T-helper 1 cell treated with Interleukin-12 subunit alpha and Interleukin-12 subunit beta and Interleukin-4 antibody, amounts not matched to agents 30 μg/mL and 1 μg/mL, for 36 hours (primary cell): ENCODE results near the gene CERK.

Source experiments
- H3K27ac Mint-ChIP-seq: one replicate; pipeline ENCODE4 v1.8.0; 2021; ENCODE audit warnings: mild to moderate bottlenecking, mixed read lengths
- H3K27me3 Mint-ChIP-seq: one replicate; pipeline ENCODE4 v1.8.0; 2021; ENCODE audit warnings: low read depth, mixed read lengths
- H3K36me3 Mint-ChIP-seq: one replicate; pipeline ENCODE4 v1.8.0; 2021; ENCODE audit warnings: low read depth, mixed read lengths
- H3K4me1 Mint-ChIP-seq: one replicate; pipeline ENCODE4 v1.8.0; 2021; ENCODE audit warnings: low read depth, mixed read lengths
- H3K4me3 Mint-ChIP-seq: one replicate; pipeline ENCODE4 v1.8.0; 2021; ENCODE audit warnings: mild to moderate bottlenecking, moderate library complexity, mixed read lengths
- H3K9me3 Mint-ChIP-seq: one replicate; pipeline ENCODE4 v1.8.0; 2021; ENCODE audit warnings: mixed read lengths

Gene CERK

GRCh38 chr22:46723882-46724281 lies 14.2 kb downstream of the CERK start:
- H3K27me3 Mint-ChIP-seq = no peaks in the 10 kb centered on the region
- no peaks in the 10 kb centered on the region for H3K9me3 Mint-ChIP-seq
- H3K27ac Mint-ChIP-seq = no peak overlapping the region
- H3K4me3 Mint-ChIP-seq = no peak overlapping the region
- H3K4me1 Mint-ChIP-seq = peaks cover 2% of the 10 kb centered on the region
- H3K36me3 Mint-ChIP-seq = peaks cover 14% of the 10 kb centered on the region

- no peak overlapping the region for H3K4me3 Mint-ChIP-seq
- H3K4me1 Mint-ChIP-seq = peaks cover 4% of the 10 kb centered on the region
- H3K9me3 Mint-ChIP-seq = no peaks in the 10 kb centered on the region
- H3K27ac Mint-ChIP-seq = no peak overlapping the region
- H3K36me3 Mint-ChIP-seq = peaks cover 29% of the 10 kb centered on the region
- H3K27me3 Mint-ChIP-seq = no peaks in the 10 kb centered on the region
Observed at GRCh38 chr22:46721501-46722085, 16.5 kb downstream of the CERK start.

- Mint-ChIP-seq H3K27me3 (no peaks in the 10 kb centered on the region), H3K36me3 (peaks cover 29% of the 10 kb centered on the region), H3K27ac (no peak overlapping the region), H3K9me3 (no peaks in the 10 kb centered on the region), H3K4me3 (no peak overlapping the region), H3K4me1 (peaks cover 4% of the 10 kb centered on the region)
Observed at GRCh38 chr22:46719921-46720320, 18.1 kb downstream of the CERK start.

- H3K9me3 Mint-ChIP-seq = no peaks in the 10 kb centered on the region
- peaks cover 49% of the 10 kb centered on the region for H3K36me3 Mint-ChIP-seq
- peaks cover 2% of the 10 kb centered on the region for H3K4me1 Mint-ChIP-seq
- H3K4me3 Mint-ChIP-seq = no peak overlapping the region
- no peak overlapping the region for H3K27ac Mint-ChIP-seq
- no peaks in the 10 kb centered on the region for H3K27me3 Mint-ChIP-seq
Observed at GRCh38 chr22:46714550-46714949, 23.5 kb downstream of the CERK start.

GRCh38 chr22:46712288-46712687 lies 25.8 kb downstream of the CERK start:
- H3K27ac Mint-ChIP-seq = no peak overlapping the region
- no peak overlapping the region for H3K4me3 Mint-ChIP-seq

GRCh38 chr22:46710806-46711205 lies 27.2 kb downstream of the CERK start:
- H3K4me3 Mint-ChIP-seq = no peak overlapping the region
- peaks cover 63% of the 10 kb centered on the region for H3K36me3 Mint-ChIP-seq
- no peaks in the 10 kb centered on the region for H3K27me3 Mint-ChIP-seq
- H3K9me3 Mint-ChIP-seq = no peaks in the 10 kb centered on the region
- peaks cover 3% of the 10 kb centered on the region for H3K4me1 Mint-ChIP-seq
- H3K27ac Mint-ChIP-seq = peak overlapping the region; percentile 24

More at GRCh38 chr22:46712288-46712687, 25.8 kb downstream of the CERK start:
- H3K9me3 Mint-ChIP-seq = no peaks in the 10 kb centered on the region
- peaks cover 56% of the 10 kb centered on the region for H3K36me3 Mint-ChIP-seq
- no peaks in the 10 kb centered on the region for H3K4me1 Mint-ChIP-seq
- H3K27me3 Mint-ChIP-seq = no peaks in the 10 kb centered on the region

- Mint-ChIP-seq H3K36me3 (peaks cover 64% of the 10 kb centered on the region), H3K4me1 (peaks cover 5% of the 10 kb centered on the region), H3K27me3 (no peaks in the 10 kb centered on the region), H3K27ac (no peak overlapping the region), H3K4me3 (no peak overlapping the region), H3K9me3 (no peaks in the 10 kb centered on the region)
Observed at GRCh38 chr22:46708766-46709330, 29.2 kb downstream of the CERK start.

- no peak overlapping the region for H3K27ac Mint-ChIP-seq
- H3K4me1 Mint-ChIP-seq = peaks cover 5% of the 10 kb centered on the region
- no peaks in the 10 kb centered on the region for H3K27me3 Mint-ChIP-seq
- H3K4me3 Mint-ChIP-seq = no peak overlapping the region
- H3K36me3 Mint-ChIP-seq = peaks cover 61% of the 10 kb centered on the region
- H3K9me3 Mint-ChIP-seq = no peaks in the 10 kb centered on the region
Observed at GRCh38 chr22:46707827-46708570, 30.1 kb downstream of the CERK start.

- Mint-ChIP-seq H3K4me1 (peaks cover 5% of the 10 kb centered on the region), H3K4me3 (no peak overlapping the region), H3K27ac (no peak overlapping the region), H3K27me3 (no peaks in the 10 kb centered on the region), H3K36me3 (peaks cover 58% of the 10 kb centered on the region), H3K9me3 (no peaks in the 10 kb centered on the region)
Observed at GRCh38 chr22:46707305-46707704, 30.7 kb downstream of the CERK start.

GRCh38 chr22:46706060-46706459 lies 32.0 kb downstream of the CERK start:
- peaks cover 5% of the 10 kb centered on the region for H3K4me1 Mint-ChIP-seq
- H3K9me3 Mint-ChIP-seq = no peaks in the 10 kb centered on the region
- H3K27ac Mint-ChIP-seq = peak overlapping the region; percentile 22
- H3K27me3 Mint-ChIP-seq = no peaks in the 10 kb centered on the region
- no peak overlapping the region for H3K4me3 Mint-ChIP-seq
- H3K36me3 Mint-ChIP-seq = peaks cover 47% of the 10 kb centered on the region

GRCh38 chr22:46703996-46704370 lies 34.1 kb downstream of the CERK start:
- Mint-ChIP-seq H3K4me3 (no peak overlapping the region), H3K4me1 (peaks cover 5% of the 10 kb centered on the region), H3K27ac (no peak overlapping the region), H3K9me3 (no peaks in the 10 kb centered on the region), H3K36me3 (peaks cover 38% of the 10 kb centered on the region), H3K27me3 (no peaks in the 10 kb centered on the region)

GRCh38 chr22:46703171-46703995 lies 34.7 kb downstream of the CERK start:
- Mint-ChIP-seq H3K27ac (no peak overlapping the region), H3K9me3 (no peaks in the 10 kb centered on the region), H3K36me3 (peaks cover 37% of the 10 kb centered on the region), H3K27me3 (no peaks in the 10 kb centered on the region), H3K4me1 (peaks cover 5% of the 10 kb centered on the region), H3K4me3 (no peak overlapping the region)

GRCh38 chr22:46701262-46701661 lies 36.8 kb downstream of the CERK start:
- no peak overlapping the region for H3K27ac Mint-ChIP-seq
- H3K4me1 Mint-ChIP-seq = peaks cover 4% of the 10 kb centered on the region
- peaks cover 25% of the 10 kb centered on the region for H3K36me3 Mint-ChIP-seq
- no peaks in the 10 kb centered on the region for H3K27me3 Mint-ChIP-seq
- no peaks in the 10 kb centered on the region for H3K9me3 Mint-ChIP-seq
- H3K4me3 Mint-ChIP-seq = no peak overlapping the region

GRCh38 chr22:46699091-46699490 lies 39.0 kb downstream of the CERK start:
- Mint-ChIP-seq H3K4me3 (no peak overlapping the region), H3K27me3 (no peaks in the 10 kb centered on the region), H3K9me3 (no peaks in the 10 kb centered on the region), H3K27ac (no peak overlapping the region), H3K4me1 (no peaks in the 10 kb centered on the region), H3K36me3 (peaks cover 21% of the 10 kb centered on the region)
